HTERT RPE-1 (cell line): Measurements from ENCODE around the gene TRAF1.

Experiments used
- in situ Hi-C: fragments of 300-500 bp; cut with MboI; formaldehyde crosslinking; loops from 4 replicates; pipeline ENCODE4 v1.14.3; 2020; ENCODE audit warnings: low sequenced_read_pairs

TRAF1 gene

GRCh38 chr9:120910643-120911042, 16.0 kb downstream of the TRAF1 start:
- in situ Hi-C loops, result no loop called here

- in situ Hi-C loops, result no loop called here
These were observed 16.7 kb downstream of the TRAF1 start for GRCh38 chr9:120909904-120910303.

GRCh38 chr9:120905315-120906164, 21.1 kb downstream of the TRAF1 start:
- in situ Hi-C loops, result no loop called here

GRCh38 chr9:120904978-120905301, 21.7 kb downstream of the TRAF1 start:
- in situ Hi-C loops, result no loop called here

GRCh38 chr9:120904061-120904977, 22.3 kb downstream of the TRAF1 start:
- in situ Hi-C loops, result no loop called here

GRCh38 chr9:120902569-120903535, 23.7 kb downstream of the TRAF1 start:
- in situ Hi-C loops, result no loop called here

- in situ Hi-C loops, result no loop called here
These were observed 24.6 kb downstream of the TRAF1 start for GRCh38 chr9:120901755-120902568.

GRCh38 chr9:120900824-120901223, 25.8 kb downstream of the TRAF1 start:
- in situ Hi-C loops, result no loop called here

- in situ Hi-C loops, result no loop called here
These were observed 27.0 kb downstream of the TRAF1 start for GRCh38 chr9:120899490-120900068.

- in situ Hi-C loops, result no loop called here
These were observed 28.2 kb downstream of the TRAF1 start for GRCh38 chr9:120898396-120898795.

- in situ Hi-C loops, result no loop called here
These were observed 30.6 kb downstream of the TRAF1 start for GRCh38 chr9:120895951-120896350.

GRCh38 chr9:120894321-120895148, 32.1 kb downstream of the TRAF1 start:
- in situ Hi-C loops, result no loop called here

GRCh38 chr9:120893611-120894307, 32.8 kb downstream of the TRAF1 start:
- in situ Hi-C loops, result no loop called here

- in situ Hi-C loops, result no loop called here
These were observed 33.6 kb downstream of the TRAF1 start for GRCh38 chr9:120892748-120893610.

- in situ Hi-C loops, result no loop called here
These were observed 34.5 kb downstream of the TRAF1 start for GRCh38 chr9:120891884-120892747.

GRCh38 chr9:120891245-120891883, 35.2 kb downstream of the TRAF1 start:
- in situ Hi-C loops, result no loop called here
